ENCODE results near the gene IL32.

- TF ChIP-seq CTCF (IDR thresholded peaks at IDR 0.05; ENCODE audit: poor library complexity) = no peak
- no peak for TF ChIP-seq EZH2phosphoT487 (IDR thresholded peaks at IDR 0.05; ENCODE audit: low read depth, severe bottlenecking, unreplicated experiment)
- TF ChIP-seq EZH2 (IDR thresholded peaks at IDR 0.05; ENCODE audit: borderline replicate concordance) = no peak
Observed at GRCh38 chr16:3085868-3086595, 20.6 kb downstream of the IL32 start.

All from hepatocyte (in vitro differentiated cells).